GM10266 (cell line): Measurements from ENCODE around the gene ZSWIM4.
A peak's percentile ranks its signal among the peaks of the same experiment; 100 is the strongest.

Experiments
- DNase-seq: peaks from one replicate; pipeline ENCODE4 v3.0.0; 2012; ENCODE audit errors: extremely low spot score
- TF ChIP-seq, protein P1 (sequence below): IDR thresholded peaks from 2 replicates; pipeline ENCODE4 v1.5.1; 2012; ENCODE audit warnings: mild to moderate bottlenecking, low read depth; ENCODE audit not compliant: control insufficient read depth, insufficient read depth; ENCODE audit errors: missing control alignments

Gene ZSWIM4

GRCh38 chr19:13831537-13832467, 36.6 kb downstream of the ZSWIM4 start:
- DNase-seq = no peak
- TF ChIP-seq, protein P1, sequence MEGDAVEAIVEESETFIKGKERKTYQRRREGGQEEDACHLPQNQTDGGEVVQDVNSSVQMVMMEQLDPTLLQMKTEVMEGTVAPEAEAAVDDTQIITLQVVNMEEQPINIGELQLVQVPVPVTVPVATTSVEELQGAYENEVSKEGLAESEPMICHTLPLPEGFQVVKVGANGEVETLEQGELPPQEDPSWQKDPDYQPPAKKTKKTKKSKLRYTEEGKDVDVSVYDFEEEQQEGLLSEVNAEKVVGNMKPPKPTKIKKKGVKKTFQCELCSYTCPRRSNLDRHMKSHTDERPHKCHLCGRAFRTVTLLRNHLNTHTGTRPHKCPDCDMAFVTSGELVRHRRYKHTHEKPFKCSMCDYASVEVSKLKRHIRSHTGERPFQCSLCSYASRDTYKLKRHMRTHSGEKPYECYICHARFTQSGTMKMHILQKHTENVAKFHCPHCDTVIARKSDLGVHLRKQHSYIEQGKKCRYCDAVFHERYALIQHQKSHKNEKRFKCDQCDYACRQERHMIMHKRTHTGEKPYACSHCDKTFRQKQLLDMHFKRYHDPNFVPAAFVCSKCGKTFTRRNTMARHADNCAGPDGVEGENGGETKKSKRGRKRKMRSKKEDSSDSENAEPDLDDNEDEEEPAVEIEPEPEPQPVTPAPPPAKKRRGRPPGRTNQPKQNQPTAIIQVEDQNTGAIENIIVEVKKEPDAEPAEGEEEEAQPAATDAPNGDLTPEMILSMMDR = no peak

DNA sequence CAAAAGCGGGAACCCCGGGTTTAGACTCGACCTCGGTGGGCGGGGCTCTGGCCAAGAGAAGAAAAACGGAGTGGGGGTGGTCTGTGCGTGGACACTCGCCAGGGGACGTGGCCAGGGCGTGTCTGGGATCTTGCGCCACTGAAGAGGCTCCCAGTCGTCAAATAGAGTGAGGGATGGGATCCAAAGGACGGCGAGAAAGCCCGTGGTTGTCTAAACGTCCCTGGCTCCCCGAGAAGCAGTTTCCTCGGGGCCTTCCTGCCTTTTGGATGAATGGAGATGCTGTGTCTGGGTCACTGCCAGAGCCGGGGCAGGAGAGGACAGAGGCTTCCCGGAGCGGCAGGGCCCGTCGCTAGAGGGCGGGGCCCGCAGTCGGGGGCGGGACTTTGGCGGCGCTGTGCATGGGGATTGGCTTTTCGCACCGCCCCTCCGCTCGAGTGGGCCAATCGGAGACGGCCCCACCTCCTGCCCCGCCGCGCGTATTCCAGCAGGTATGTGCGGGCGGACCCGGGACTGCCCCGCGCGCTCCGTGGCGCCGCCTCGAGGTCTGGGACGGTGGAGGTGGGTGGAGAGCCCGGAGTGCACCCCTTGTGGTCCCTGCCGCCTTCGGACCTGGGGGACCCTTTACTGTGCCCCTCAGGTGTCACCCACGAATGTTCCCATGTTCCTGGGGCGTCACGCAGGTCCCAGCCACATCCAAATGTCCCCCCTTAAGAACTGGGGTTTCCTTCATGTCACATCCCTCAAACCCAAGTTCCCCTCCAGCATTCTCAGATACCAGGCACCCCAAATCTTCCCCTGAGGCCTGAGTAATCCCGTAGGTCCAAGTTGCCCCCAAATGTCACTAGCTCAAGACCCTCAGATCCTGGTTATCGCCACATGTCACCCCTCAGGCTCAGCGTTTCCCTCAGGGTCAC, 38.3 kb downstream of the ZSWIM4 start:
- peak; percentile 99 for DNase-seq

GRCh38 chr19:13834244-13835069, 39.2 kb downstream of the ZSWIM4 start:
- TF ChIP-seq, protein P1 = no peak
- DNase-seq = no peak

More for the DNA sequence above, 38.3 kb downstream of the ZSWIM4 start:
- TF ChIP-seq, protein P1 = peak; percentile 69

- TF ChIP-seq, protein P1 = no peak
- no peak for DNase-seq
Measured at GRCh38 chr19:13835791-13836723, 40.8 kb downstream of the ZSWIM4 start.

DNA sequence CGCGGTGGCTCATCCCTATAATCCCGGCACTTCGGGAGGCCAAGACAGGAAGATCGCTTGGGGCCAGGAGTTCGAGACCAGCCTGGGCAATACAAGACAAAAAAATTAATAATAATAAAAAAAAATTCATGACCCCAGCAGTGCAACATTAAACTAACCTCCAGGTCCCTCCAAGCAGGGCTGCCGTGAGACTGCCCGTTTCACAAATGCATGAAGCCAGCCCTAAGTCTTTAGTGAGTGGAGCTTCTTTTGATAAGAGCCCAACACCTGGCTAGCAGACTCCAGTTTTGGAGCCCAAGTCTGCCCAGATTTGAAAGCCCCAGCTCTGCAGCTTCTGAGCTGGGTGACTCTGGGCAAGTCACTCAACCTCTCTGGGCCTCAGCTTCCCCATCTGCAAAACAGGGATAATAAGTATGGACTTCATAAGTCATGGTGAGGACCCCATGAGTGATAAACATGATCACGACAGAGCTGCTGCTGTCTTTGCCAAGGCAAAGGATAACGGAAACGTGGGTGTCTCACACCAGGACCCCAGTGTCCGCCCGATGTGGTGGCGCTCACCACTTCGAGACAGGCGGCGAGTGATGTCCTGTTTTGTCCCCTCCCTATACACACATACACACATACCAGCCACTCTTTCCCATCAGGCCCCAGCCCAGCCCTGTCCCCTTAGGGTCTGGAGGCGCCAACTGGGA, 43.3 kb downstream of the ZSWIM4 start:
- DNase-seq = no peak
- TF ChIP-seq, protein P1 = no peak
